ENCODE data around the gene SP1. TPM values are rescaled to one million over a fixed set of nuclear protein-coding genes. Genes with fewer than 3 reads are reported as not detected.

Gene SP1
- total and polyA plus RNA-seq, 9 donors: 25.7 to 109 (median 85.9) TPM

GRCh38 chr12:53452159-53453077, 72.4 kb downstream of the SP1 start:
- Histone ChIP-seq H3K27me3 (no peaks in the 10 kb centered on the region), H3K9me3 (no peaks in the 10 kb centered on the region), H3K36me3 (no peaks in the 10 kb centered on the region), H3K4me1 (ENCODE audit: insufficient read depth) (peaks cover 2% of the 10 kb centered on the region), H3K27ac (peak overlapping the region; percentile 80 to 93), H3K4me3 (peak overlapping the region; percentile 92)
- 1% methylated on average over 65 to 68 of the region's 82 CpGs for WGBS, 3 donors
- peak; percentile 90 to 94 (median 93) for DNase-seq
- TF ChIP-seq CTCF (IDR thresholded peaks at IDR 0.05): peak in 1 of 3 donors; percentile 26
- TF ChIP-seq EP300 (IDR thresholded peaks at IDR 0.05): no peak
- TF ChIP-seq POLR2A (IDR thresholded peaks at IDR 0.05): peak; percentile 21
- intact Hi-C loops (cut with DNase I): loop anchor here in 3 of 4 donors (2.0 to 5.0 kb wide), 2 partner anchors 35 to 48 kb away; partner anchors contain the start of gene TARBP2 (in 2 of the 3)

DNA sequence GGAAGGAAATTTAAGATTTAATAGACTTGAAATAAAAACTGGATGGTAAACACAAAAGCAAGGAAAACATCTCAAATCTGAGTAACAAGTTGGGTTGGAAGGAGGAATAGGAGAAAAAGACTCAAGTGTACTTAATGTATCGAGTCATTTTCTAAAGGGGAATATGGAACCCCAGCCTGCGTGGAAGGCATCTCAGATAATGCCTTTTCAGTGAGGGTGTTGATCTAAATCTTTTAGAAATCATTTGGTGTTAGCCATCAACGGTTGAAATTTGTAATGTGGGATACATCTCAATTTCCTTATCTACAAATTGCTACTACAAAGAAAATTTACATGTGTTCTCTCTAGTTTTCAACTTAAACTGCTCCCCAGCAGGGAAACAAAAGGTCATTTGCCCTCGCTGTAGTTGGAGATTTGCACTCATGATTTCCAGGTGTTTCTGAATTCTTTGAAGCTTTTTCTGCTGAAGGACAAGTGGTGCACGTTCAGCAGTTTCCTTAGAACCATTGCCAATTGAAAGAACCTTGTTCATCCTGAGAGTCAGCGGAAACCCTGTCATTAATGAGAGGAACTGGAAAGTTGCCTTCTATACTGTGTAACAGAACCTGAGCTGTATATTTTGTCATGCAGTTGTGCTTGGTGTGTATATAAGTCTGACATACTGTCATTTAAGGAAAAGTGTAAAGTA, 74.1 kb downstream of the SP1 start:
- Histone ChIP-seq H3K4me3 (no peak overlapping the region), H3K36me3 (no peaks in the 10 kb centered on the region), H3K9me3 (no peaks in the 10 kb centered on the region), H3K27me3 (no peaks in the 10 kb centered on the region), H3K27ac (no peak overlapping the region), H3K4me1 (ENCODE audit: insufficient read depth) (peaks cover 2% of the 10 kb centered on the region)
- 20 to 23% (median 22%) methylated on average over 6 of the region's 6 CpGs for WGBS, 3 donors
- TF ChIP-seq POLR2A (IDR thresholded peaks at IDR 0.05): no peak
- no peak for TF ChIP-seq CTCF (IDR thresholded peaks at IDR 0.05)
- TF ChIP-seq EP300 (IDR thresholded peaks at IDR 0.05): no peak
- no peak for DNase-seq
- intact Hi-C loops (cut with DNase I): loop anchor here in 3 of 4 donors (2.0 to 5.0 kb wide), 3 partner anchors 19 to 47 kb away; partner anchors contain the start of gene TARBP2 (in 2 of the 3)

- Histone ChIP-seq H3K27me3 (no peaks in the 10 kb centered on the region), H3K36me3 (no peaks in the 10 kb centered on the region), H3K4me3 (no peak overlapping the region), H3K9me3 (no peaks in the 10 kb centered on the region), H3K27ac (no peak overlapping the region), H3K4me1 (ENCODE audit: insufficient read depth) (peaks cover 2% of the 10 kb centered on the region)
- intact Hi-C loops (cut with DNase I): loop anchor here in 2 of 4 donors (2.0 to 5.0 kb wide), 2 partner anchors 18 to 33 kb away; no protein-coding TSS in a partner anchor
- DNase-seq: no peak
- WGBS, 3 donors: 39 to 47% (median 41%) methylated on average over 3 of the region's 3 CpGs
- TF ChIP-seq CTCF (IDR thresholded peaks at IDR 0.05) (no peak), EP300 (IDR thresholded peaks at IDR 0.05) (no peak), POLR2A (IDR thresholded peaks at IDR 0.05) (no peak)
These were observed 74.7 kb downstream of the SP1 start for GRCh38 chr12:53454707-53455106.

DNA sequence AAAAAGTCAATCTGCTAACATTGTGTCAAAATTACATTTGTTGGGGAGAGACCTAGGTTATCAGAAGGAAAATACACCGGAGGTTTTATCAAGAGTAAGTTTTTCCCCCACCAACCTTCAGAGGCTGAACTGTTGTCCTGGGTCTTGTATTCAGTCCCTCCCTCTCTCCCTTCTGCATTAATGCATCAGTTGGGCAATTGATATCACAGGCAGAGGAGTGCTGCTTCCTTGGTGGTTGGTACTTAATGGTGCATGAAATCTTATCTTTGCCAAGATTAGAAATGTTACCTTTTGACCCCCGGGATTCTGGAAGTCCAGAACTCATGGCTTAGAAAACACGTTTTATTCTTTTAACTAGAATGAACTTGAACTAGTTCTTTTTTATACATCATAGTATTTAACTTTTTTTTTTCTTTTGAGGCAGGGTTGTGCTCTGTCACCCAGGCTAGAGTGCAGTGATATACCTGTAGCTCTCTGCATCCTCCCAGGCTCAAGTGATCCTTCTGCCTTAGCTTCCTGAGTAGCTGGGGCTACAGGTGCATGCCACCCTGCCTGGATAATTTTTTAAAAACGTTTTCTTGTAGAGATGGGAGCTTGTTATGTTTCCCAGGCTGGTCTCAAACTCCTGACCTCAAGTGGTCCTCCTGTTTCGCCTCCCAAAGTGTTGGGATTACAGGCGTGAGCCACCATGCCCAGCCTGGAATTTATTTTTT, 76.8 kb downstream of the SP1 start:
- Histone ChIP-seq H3K4me1 (ENCODE audit: insufficient read depth) (peaks cover 2% of the 10 kb centered on the region), H3K4me3 (no peak overlapping the region), H3K27ac (no peak overlapping the region), H3K9me3 (no peaks in the 10 kb centered on the region), H3K27me3 (no peaks in the 10 kb centered on the region), H3K36me3 (no peaks in the 10 kb centered on the region)
- intact Hi-C loops (cut with DNase I): no loop called here
- TF ChIP-seq EP300 (IDR thresholded peaks at IDR 0.05): no peak
- no peak for TF ChIP-seq CTCF (IDR thresholded peaks at IDR 0.05)
- TF ChIP-seq POLR2A (IDR thresholded peaks at IDR 0.05): no peak
- no peak for DNase-seq
- 51 to 62% (median 52%) methylated on average over 6 of the region's 6 CpGs for WGBS, 3 donors
